Hepatic stellate cell (primary cell): Measurements from ENCODE around the gene MAPK9.
"Not testable (repeated sequence)": the region's sequence is repeated elsewhere in the genome, so short reads cannot be mapped to it uniquely, and the experiment has no call there.

Experiments
- DNase-seq: peaks from one replicate; pipeline ENCODE4 v3.0.0; 2011; ENCODE audit warnings: low spot score

MAPK9 gene

DNA sequence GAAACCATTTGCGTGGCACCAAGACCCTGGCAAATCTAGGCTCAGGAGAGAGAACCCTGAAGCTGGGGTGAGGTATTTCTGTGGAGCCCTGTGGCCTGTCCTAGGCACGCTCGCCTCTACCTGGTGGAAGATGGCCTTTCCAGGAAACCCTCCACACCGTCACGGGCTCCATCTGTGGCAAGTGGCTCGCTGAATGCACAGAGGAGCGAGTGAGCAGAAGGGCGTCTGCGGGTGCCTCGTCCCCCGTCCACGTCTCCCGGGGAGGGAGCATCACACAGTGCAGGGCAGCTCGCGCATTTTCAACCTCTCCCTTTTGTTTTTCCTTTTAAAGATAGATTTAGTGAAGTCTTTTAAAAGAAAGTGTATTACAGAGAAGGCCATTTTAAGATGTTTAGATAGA, 57.6 kb downstream of the MAPK9 start:
- DNase-seq = no peak

DNA sequence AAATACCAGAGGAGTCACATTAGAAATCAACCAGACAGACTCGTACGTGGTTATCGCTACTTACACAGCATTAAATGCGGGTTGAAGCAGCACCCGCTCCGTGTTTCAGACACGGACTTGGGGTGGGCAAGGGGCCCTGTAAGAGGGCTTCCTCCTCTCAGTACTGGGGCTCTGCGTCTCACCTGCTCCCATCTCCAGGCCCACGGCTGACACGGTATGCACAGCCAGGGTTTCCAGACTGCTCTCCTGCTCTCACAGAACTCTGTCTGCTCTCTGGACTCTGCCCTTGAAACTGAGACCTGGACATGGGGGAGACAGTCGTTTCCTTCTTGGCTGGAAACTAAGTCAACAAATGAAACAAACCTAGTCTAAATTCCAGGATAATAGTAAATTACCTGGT, 58.2 kb downstream of the MAPK9 start:
- no peak for DNase-seq

DNA sequence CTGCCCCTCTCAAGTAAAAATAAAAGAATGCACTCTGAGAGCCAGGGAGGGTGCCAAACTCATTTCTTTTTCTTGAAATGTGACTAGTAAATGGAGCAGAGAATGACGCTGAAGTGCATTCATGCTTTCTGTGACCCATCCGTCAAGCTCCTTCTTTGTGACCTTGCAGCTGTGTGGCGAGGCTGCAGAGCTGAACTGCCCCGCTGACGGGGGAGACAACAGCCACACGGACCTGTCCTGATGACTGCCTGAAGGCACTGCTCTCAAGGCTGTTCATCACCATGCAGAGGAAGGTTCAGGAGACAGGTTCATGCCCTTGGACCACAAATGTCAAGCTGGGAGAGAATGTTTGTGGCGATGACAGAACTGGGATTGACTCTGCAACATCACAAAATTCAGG, 61.9 kb downstream of the MAPK9 start:
- no peak for DNase-seq

DNA sequence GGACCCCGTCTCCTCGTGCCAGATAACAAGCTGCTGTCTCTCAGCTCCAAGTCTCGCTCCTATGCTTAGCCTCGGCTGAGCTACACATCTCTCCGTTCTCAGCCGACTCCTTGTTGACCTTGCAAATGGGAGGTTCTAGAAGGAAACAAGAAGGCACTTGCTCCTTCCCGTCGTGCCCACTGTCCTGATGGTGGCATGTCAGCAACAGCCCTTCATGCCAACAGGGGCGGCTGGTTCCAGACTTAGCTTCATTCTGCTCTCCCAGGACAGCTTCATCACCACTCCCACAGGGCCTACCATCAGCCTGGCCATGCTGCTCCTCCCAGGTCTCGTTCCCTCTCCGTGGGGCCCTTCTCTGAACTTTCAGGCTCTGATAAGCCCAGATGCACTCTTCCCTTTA, 69.8 kb downstream of the MAPK9 start:
- no peak for DNase-seq

DNA sequence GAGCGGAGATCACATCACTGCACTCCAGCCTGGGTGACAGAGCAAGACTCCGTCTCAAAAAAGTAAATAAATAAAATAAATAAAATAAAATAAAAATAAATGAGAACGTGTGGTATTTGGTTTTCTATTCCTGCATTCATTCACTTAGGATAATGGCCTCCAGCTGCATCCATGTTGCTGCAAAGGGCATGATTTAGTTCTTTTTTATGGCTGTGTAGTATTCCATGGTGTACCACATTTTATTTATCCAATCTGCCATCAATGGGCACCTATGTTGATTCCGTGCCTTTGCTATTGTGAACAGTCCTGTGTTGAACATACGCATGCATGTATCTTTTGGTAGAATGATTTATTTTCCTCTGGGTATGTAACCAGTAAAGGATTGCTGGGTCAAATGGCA, 74.1 kb downstream of the MAPK9 start:
- DNase-seq = no peak

DNA sequence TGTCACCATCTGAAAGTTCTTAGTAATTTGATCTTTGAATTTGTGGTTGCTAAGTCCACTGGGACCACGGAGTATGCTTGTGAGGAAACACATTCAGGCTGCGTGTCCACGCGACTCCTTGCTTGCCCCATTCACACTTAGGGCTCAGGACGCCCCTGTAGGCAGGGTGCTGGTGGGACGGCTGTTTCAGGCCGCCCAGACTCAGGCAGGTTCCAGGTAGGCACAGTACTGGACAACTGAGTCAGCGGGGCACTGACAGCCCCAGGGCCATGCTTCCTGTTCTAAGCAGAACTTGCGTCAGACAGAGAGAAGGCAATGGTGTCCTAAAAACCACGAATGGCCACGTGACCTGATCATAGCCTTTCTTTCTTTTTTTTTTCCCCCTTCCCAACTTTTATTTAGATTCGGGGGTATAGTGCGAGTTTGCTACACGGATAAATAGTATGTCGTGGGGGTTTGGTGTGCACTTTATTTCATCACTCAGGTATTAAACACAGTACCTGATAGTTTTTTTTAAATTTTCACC, 75.2 kb downstream of the MAPK9 start:
- no peak for DNase-seq

DNA sequence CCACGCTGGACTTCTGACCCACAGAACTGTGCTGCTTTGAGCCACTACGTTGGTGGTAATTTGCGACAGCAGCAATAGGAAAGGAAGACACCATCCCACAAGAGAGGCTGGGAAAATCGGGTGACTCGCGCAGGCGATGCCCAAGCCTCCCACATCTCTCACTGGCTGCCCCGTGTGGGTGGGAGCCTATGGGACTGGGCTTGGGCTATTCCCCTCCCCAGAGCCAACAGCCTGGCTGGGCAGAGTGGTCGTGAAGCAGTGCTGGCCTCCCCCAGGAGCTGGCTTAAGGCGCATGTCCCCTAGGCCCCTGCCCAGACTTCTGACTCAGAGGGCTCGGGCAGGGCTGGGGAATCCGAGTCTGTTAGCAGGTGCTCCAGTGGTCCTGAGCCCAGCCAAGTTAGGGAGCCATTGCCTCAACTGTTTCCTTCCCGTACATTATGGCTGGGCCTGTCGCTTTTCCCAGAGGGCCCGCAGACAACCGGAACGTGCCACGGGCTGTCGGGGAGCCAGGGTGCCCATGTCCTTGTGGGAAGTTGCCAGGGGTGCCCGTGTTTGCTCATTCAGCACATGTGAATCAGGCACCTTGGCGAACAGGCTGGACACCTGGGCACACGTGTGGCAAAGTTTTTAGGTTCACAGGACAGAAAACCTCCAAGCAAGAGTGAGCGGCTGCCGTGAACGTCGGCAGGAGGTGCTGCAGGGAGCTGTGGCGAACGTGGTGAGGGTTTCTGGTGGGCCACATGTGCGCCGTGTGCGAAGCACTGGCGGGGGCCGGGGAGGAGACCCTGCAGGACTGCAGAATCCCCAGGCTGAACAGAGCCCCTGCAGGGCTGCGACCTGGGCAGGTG, 75.9 kb downstream of the MAPK9 start:
- no peak for DNase-seq

DNA sequence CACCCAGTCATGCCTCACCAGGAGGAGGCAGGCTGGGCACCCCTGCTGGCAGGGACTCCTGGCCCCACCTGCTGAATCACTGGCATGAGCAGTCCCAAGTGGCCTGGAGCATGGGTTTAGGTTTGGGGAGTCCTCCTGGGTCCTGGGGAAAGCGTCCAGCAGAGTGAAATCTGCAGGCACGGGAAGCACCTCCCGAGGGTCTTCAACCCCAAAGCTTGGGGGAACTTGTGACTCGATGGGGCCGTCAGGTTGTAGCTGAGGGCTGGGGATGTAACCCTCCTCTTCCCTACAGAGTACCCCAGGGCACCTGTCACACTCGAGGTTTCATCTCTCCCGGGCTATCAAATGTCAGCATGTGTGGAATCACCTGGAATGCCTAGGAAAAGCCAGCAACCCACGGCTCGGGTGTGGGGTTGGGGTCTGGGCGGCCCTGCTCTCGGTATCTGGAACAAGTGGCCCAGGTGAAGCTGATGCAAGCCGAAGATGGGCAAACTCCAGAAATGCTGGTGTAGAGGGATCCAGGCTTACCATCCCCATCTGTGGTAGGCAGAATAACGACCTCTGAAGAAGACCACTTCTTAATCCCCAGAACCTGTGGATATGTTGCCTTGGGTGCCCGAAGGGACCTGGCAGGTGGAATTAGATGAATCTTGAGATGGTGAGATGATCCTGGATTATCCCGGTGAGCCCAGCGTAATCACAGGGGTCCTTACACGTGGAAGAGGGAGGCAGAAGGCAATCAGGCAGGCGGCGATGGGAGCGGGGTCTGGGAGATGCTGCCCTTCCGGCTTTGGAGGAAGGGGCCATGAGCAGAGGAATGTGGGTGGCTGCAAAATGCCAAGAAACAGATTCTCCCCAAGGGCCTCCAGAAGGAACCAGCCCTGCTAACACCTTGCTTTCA, 76.8 kb downstream of the MAPK9 start:
- no peak for DNase-seq

DNA sequence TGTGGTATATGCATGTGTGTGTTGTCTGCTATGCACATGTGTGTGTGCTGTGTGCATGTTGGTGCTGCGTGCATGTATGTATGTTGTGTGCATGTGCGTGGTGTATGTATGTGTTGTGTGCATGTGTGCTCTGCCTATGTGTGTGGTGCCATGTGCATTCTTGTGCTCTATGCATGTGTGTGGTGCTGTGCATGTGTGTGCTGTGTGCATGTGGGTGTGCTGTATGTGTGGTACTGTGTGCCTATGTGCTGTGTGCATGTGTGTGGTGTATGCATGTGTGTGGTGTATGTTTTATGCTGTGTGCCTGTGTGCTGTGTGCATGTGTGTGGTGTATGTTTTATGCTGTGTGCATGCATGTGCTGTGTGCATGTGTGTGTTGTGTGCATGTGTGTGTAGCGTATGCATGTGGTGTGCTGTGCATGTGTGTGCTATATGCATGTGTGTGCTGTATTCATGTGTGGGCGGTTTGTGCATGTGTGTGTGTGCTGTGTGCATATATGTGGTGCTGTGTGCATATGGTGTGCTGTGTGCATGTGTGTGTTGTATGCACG, 78.2 kb downstream of the MAPK9 start:
- no peak for DNase-seq

DNA sequence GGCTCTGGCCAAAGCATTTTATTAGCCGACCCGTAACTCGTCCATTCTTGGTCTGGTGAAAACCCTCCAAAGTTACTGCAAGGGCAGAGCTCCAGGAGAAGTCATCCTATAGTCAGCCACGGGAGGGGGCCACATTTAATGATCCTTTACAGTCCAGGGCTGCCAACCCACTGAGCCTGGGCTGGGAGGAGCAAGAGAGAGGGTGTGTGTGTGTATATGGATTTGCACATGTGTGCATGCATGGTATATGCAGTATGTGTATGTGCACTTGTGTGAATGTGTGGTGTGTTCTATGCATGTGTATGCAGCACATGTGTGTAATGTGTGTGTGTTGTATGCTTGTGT, 78.7 kb downstream of the MAPK9 start:
- no peak for DNase-seq

DNA sequence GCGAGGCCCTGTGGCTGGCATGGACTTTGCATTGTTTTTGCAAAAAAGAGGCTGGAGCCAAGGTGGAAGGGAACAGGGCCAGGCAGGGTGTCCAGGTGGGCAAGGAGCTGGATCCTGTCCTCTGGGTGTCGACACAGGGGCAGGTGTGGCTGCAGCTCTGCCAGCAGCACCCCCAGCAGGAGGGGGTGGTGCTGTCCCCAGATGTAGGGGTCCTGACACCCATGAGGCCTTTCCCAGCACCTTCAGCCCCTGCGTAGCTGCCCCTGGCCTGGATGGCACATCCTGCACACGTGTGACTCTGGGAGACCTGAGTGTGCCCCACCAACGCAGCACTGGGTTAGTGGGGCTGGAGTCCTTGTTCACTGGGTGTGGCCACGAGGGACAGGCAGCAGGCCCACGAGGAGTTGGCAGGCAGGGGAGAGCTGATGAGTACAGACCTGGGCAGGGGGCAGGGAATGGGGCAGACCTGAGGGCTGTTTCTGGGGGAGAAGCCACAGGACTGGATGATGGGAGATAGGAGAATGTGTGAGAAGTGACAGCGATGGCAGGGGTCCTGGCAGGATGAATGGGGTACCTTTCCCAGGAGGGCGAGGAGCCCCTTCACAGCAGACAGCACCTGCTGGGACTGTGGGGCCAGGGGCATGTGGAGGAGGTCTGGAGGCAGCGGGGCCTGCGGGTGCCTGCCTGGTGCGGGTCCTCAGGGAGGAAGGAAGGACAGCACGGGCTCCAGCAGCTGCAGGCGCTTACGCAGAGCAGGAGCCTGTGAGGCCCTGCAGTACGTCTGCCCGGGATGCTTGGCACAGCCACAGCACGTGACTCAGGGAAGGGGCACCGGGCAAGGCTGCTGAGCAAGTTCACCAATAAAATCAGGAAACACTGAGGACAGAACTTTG, 79.3 kb downstream of the MAPK9 start:
- no peak for DNase-seq

DNA sequence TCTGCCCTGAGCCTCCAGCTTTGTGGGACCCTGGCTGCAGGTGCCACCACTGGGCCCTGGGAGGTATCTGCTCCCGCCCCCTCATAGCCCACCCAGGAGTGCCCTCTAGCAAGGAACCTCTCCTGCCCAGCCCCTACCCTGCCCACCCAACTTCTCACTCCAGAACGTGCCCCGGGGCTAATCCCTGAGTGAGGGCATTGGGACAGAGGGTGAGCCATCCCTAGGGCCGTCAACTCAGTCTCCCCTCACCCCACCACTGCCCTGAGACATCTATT, 80.2 kb downstream of the MAPK9 start:
- DNase-seq = no peak

DNA sequence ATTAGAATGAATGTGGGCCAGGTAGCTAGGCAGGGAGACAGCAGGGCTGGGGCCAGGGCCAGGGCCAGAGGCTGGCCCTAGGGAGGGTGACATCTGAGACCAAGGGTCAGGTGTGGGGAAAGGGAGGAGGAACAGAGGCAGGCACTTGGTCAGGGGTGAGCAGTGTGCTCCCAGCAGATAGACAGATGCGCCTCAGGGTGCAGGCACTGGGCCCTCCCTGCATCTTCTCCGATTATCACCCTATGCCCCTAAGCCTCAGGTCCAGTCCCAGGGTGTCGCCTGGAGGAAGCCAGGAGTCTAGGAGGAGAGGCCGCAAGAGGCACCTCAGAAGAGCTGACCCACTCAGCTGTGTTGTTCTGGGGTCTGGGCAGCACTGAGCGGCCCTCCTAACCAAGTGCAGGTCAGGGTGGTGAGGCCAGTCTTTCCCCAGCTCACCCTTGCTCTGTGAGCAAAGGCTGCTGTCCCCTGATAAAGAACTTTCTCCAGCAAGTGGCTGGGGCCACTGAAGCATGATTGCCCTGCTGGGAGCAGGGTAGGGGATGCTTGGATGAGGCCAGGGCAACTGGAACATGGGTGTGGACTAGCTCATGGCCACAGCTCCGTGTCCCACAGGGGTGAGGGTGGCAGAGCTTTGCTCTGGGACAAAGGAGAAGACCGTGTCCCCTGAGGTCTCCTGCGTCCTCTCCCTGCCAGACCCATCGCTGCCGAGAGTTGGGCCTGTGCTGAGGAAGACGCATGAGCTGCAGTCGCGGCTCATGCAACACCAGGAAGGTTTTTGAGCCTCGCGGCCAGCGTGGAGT, 80.7 kb downstream of the MAPK9 start:
- no peak for DNase-seq

DNA sequence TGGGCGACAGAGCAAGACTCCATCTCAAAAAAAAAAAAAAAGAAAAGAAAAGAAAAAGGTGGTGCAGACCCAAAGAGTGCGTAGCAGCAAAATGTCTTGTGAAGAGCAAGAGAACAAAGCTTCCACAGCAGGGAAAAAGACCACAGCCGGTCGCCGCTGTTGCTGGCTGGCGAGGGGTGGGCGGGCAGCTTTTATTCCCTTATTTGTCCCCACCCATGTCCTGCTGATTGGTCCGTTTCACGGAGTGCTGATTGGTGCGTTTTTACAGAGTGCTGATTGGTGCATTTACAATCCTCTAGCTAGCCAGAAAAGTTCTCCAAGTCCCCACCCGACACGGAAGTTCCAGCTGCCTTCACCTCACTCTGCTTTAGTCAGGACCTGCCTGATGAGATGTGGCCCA, 81.8 kb downstream of the MAPK9 start:
- not testable (repeated sequence) for DNase-seq

DNA sequence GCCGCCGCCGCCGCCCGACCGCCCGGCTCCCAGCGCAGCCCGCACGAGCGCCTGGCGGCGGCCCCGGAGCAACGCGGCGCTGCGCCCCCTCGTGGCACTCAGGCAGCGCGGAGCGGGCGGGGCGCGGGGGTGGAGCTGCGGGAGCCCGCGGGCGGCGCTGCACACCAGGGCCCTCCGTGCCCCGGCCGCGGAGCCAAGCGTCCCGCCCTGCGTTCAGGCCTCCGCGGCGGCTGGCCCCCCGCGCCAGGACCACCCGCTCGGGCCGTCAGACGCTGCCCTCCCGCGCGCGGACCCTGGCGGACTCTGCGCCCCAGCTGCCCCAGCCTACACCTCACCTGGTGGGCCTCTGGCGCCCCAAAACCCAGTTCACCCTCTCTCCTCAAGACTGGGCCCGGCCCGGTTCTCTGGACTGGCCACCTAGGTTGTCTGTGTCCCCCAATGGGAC, 82.7 kb downstream of the MAPK9 start, which contains the start of gene RASGEF1C:
TSS of gene RASGEF1C (minus strand) at position 75 of the 445 bp plus-strand sequence. CDS start 71,159 bp downstream, outside the sequence.
- peak; percentile 84 for DNase-seq

DNA sequence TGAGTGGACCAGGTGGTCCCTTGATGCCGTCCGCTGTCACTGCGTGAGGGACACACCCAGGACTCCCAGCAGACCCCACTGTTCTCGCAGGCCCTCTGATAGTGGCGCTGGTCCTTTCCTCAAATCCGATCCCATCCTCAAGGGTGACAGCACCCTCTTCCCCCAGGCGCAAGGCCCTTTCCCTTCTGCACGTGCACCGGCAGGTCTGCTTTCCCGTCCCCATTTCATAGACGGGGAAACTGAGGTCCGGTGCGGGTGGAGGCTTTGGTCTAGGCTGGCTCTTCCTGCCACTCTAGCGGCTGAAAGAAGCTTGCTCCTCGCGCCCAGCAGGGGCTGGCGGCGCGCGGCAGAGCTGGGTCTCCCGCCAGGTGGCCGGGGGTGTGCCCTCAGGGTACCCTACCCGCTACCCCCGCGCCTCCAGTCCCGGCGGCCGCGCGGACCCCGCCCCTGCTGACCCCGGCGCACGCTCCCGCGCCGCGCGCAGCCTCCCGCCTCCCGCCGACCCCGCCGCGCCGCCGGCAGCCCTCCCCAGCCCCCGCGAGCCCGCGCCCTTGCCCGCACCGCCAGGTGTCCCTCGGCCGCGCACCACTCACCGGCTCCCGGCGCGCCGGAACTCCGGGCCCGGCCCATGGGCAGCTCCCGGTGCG, 83.3 kb downstream of the MAPK9 start:
- no peak for DNase-seq

DNA sequence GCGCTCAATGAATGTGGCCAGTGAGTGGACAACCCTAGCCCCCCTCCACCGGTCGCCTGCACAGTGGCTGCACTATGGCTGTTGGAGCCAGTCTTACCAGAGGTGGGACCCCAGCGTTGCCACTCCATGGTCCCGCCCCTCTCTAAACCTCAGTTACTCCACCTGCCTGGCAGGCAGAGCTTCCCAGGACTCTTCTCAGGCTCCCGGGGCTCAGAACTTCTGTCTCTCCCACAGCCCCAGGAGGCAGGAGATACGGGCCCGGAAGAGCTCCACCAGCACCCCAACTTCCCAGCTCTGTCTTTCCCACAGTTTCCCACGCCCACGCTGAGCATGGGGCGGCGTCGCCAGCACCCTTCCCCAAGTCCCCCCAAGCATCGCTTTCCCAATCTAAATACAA, 83.8 kb downstream of the MAPK9 start:
- no peak for DNase-seq

DNA sequence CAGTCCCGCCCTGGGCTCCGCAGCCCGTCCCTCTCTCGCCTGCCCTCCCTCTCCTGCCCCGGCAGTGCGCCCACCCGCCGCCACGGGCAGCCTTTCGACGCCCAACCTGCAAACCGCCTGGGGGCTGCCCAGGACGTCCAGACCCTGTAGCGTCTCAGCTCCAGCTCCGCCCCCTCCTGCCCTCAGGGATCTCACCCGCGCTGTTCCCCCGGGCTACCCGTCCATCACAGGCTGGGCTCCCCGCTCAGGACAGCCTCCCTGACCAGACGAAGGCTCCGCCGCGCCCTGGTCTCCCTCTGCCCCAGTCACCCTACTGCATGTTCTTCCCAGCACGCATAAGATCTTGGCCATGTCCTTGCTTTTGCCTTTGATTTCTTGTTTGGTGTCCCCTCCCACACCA, 84.3 kb downstream of the MAPK9 start:
- no peak for DNase-seq

DNA sequence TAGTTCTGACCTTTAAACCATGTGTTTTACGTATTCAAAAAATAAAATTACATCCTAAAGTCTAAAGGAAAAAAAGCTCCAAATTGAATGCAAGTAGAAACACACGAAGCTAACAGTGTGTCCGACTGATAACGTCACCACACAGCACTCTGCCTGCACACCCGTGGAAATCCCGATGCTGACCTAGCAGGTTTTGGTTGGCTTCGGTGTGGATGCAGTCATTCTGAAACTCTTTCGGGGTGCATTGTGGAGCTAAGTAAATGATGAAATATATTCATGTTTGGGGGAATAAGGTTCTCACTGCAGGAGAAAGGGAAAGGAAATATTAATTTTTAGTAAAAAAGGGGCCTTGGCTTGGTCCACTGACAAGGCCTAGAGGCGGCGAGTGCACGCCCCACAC, 84.9 kb downstream of the MAPK9 start:
- DNase-seq = no peak

DNA sequence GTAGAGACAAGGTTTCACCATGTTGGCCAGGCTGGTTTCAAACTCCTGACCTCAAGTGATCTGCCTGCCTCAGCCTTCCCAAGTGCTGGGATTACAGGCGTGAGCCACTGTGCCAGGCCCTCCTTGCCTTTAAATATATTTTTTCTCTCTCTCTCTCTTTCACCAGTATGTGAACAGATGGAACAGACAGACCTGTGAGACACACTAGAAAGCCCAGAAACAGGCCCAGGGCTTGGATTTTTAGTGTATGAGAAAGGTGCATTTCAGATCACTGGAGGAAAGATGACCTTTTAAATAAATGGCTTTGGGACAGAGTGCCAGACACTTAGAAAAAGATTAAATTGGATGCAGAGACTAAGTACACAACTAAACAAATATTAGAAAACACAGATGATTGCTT, 86.0 kb downstream of the MAPK9 start:
- no peak for DNase-seq
